SK-N-MC (cell line): ENCODE data around the gene HTRA1.

Experiments used
- DNase-seq: peaks from one replicate; pipeline ENCODE4 v3.0.0-alpha.2; 2011; ENCODE audit warnings: low read depth, low spot score
- H3K27ac ChIP-seq: fragments of 200-600 bp; sonication (generic); 2 replicates; pipeline ENCODE4 v1.5.1; 2016; ENCODE audit warnings: mixed run types
- H3K36me3 ChIP-seq: fragments of 200-600 bp; sonication (generic); 2 replicates; pipeline ENCODE4 v1.6.1; 2017; ENCODE audit warnings: antibody characterized with exemption, low read length, mixed read lengths; ENCODE audit not compliant: insufficient read depth
- H3K4me3 ChIP-seq: fragments of 200-600 bp; sonication (generic); 2 replicates; pipeline ENCODE4 v1.5.1; 2016
- H3K9ac ChIP-seq: fragments of 200-600 bp; sonication (generic); 2 replicates; pipeline ENCODE4 v1.8.0; 2017; ENCODE audit warnings: mixed run types, mixed read lengths; ENCODE audit not compliant: insufficient read length
- H3K9me3 ChIP-seq: fragments of 200-600 bp; sonication (generic); 2 replicates; pipeline ENCODE4 v1.6.1; 2017; ENCODE audit warnings: low read depth, mild to moderate bottlenecking, antibody characterized with exemption, low read length, moderate library complexity, mixed read lengths
- EZH2 ChIP-seq: fragments of 200-600 bp; sonication (generic); IDR thresholded peaks from one replicate; pipeline ENCODE4 v1.6.1; 2017; ENCODE audit warnings: antibody characterized with exemption
- FOXP2 ChIP-seq: optimal IDR thresholded peaks from 2 replicates; pipeline ENCODE3; 2011; ENCODE audit warnings: mild to moderate bottlenecking, moderate library complexity; ENCODE audit not compliant: insufficient read depth; ENCODE audit errors: extremely low read length, control extremely low read depth
- POLR2AphosphoS5 ChIP-seq: IDR thresholded peaks from 2 replicates; pipeline ENCODE4 v1.6.1; 2012; ENCODE audit warnings: mild to moderate bottlenecking, low read depth, low read length, borderline replicate concordance

Gene HTRA1

DNA sequence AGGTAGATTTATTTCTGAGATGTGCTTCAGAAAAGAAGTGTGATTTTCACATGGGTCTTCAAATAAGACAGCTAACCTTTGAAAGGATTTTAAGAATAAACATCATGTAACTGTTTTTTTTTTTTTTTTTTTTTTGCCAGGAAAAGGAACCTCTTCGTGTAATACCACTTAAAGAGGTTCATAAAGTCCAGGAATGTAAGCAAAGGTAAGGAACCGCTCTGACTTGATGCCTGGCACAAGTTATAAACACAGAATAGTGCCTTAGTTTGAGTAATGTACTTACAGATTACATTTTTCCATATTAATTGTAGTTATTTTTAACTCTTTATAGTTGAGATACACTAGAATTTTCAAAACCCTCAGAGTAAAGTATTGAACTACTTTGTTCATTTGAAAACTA, 37.3 kb upstream of the HTRA1 start:
- no peaks in the 10 kb centered on the region for H3K36me3 ChIP-seq
- no peak overlapping the region for H3K27ac ChIP-seq
- no peak overlapping the region for H3K9ac ChIP-seq
- TF ChIP-seq FOXP2, result no peak
- no peak for TF ChIP-seq EZH2
- TF ChIP-seq POLR2AphosphoS5, result no peak
- H3K9me3 ChIP-seq, result no peaks in the 10 kb centered on the region
- H3K4me3 ChIP-seq, result no peak overlapping the region
- no peak for DNase-seq

DNA sequence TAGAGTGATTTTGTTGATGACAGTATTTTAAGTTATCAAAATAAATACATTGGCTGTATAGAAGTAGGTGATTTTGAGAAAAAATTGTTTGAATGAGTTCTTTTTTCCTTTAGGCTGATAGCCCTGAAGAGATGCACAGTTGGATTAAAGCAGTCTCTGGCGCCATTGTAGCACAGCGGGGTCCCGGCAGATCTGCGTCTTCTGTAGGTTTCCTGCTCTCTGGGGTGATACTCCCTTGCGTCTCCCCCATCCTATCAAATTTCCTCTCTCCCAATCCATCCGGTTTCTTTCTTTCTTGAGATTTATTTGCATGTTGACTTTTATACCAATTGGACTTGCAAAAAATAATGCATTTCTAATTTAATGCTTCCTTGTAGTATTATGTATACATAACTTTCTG, 34.5 kb upstream of the HTRA1 start:
- no peak for TF ChIP-seq POLR2AphosphoS5
- no peak for TF ChIP-seq EZH2
- Histone ChIP-seq H3K4me3 (no peak overlapping the region), H3K36me3 (no peaks in the 10 kb centered on the region), H3K27ac (no peak overlapping the region), H3K9ac (no peak overlapping the region), H3K9me3 (no peaks in the 10 kb centered on the region)
- no peak for DNase-seq

DNA sequence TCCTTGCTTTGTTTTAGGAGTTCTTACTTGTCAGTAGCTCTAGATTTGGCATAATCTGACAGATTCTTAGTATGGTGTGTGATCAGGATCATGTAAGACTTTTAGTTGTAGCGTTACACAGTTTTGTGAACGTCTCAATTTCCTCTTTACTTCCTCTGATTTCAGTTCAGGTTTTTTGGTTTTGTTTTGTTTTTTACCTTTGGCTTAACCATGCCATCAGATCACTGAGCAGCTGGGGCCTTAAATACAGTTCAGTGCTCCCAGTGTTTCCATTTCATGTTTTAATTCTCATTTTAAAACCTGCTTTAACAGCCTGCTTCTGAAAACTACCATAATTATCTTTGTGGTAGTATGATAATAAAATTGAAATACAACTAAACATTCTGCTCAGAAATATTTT, 34.1 kb upstream of the HTRA1 start:
- H3K9me3 ChIP-seq, result no peaks in the 10 kb centered on the region

GRCh38 chr10:122435212-122435827, 26.0 kb upstream of the HTRA1 start:
- Histone ChIP-seq H3K27ac (no peak overlapping the region), H3K36me3 (no peaks in the 10 kb centered on the region), H3K9ac (no peak overlapping the region), H3K9me3 (no peaks in the 10 kb centered on the region), H3K4me3 (no peak overlapping the region)
- peak; percentile 10 for DNase-seq
- no peak for TF ChIP-seq FOXP2
- TF ChIP-seq POLR2AphosphoS5, result no peak
- no peak for TF ChIP-seq EZH2

More for the DNA sequence above, 34.1 kb upstream of the HTRA1 start:
- Histone ChIP-seq H3K27ac (no peak overlapping the region), H3K36me3 (no peaks in the 10 kb centered on the region), H3K4me3 (no peak overlapping the region), H3K9ac (no peak overlapping the region)
- no peak for TF ChIP-seq FOXP2
- TF ChIP-seq POLR2AphosphoS5, result no peak
- TF ChIP-seq EZH2, result no peak
- no peak for DNase-seq

DNA sequence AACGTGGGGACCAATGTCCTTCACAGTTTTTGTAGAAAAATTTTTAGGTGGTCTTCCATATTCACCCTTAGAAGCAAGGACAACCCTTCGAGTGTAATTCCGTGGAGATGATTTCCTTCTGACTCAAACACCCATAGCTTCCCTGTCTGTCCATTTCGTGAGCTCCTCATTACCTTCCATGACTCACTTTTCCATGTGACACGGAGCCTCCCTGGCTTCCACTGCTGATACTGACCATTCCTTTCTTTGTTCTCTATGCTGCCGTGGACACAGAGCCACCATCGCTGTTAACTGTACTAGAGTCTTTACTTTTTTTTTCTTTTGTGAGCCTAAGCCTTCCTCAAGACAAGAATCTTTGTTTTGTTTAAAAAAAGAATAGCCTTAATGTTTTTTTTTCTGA, 19.4 kb upstream of the HTRA1 start:
- H3K4me3 ChIP-seq, result no peak overlapping the region
- H3K27ac ChIP-seq, result no peak overlapping the region
- no peak overlapping the region for H3K9ac ChIP-seq
- no peaks in the 10 kb centered on the region for H3K9me3 ChIP-seq
- no peak for DNase-seq
- TF ChIP-seq EZH2, result no peak
- H3K36me3 ChIP-seq, result no peaks in the 10 kb centered on the region

DNA sequence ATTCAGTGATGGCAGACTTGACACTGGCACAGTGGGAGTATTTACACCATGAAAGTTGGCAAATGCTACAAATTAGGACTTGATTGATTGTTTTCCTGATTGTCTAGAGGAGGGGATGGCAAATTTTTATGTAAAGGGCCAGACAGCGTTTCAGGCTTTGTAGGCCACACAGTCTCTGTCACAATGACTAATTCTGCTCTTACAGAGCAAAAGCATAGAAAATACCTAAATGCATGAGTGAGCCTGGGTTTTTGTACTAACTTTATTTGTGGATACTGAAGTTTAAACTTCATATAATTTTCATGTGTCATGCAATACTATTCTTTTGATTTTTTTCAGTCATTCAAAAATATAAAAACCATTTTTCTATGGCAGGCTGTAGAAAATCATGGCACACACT, 15.9 kb upstream of the HTRA1 start:
- H3K4me3 ChIP-seq, result no peak overlapping the region
- no peak for DNase-seq
- TF ChIP-seq POLR2AphosphoS5 (no peak), EZH2 (no peak), FOXP2 (no peak)
- H3K9me3 ChIP-seq, result no peaks in the 10 kb centered on the region
- no peak overlapping the region for H3K9ac ChIP-seq
- H3K27ac ChIP-seq, result no peak overlapping the region
- H3K36me3 ChIP-seq, result no peaks in the 10 kb centered on the region

DNA sequence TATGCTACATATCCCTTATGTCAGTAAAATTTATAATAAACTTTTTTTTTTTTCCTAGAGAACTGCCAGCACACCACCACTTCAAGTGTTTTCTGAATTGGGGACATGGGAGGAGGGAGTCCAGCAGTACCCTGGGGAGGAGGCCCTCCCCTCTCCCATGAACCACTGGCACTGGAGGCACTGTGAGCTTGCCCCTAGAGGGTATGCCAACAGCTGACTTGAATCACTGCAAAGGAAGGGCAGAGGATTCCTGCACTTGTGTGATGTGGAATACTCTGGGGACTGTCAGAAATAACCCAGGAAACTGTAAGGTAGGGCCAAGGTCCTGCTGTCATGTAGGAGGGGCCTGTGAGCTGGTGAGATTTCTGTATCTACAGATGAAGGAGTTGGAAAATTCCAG, 15.4 kb upstream of the HTRA1 start:
- DNase-seq, result no peak
- Histone ChIP-seq H3K9ac (no peak overlapping the region), H3K36me3 (no peaks in the 10 kb centered on the region), H3K27ac (no peak overlapping the region), H3K9me3 (no peaks in the 10 kb centered on the region), H3K4me3 (no peak overlapping the region)
- TF ChIP-seq POLR2AphosphoS5 (no peak), FOXP2 (no peak)

DNA sequence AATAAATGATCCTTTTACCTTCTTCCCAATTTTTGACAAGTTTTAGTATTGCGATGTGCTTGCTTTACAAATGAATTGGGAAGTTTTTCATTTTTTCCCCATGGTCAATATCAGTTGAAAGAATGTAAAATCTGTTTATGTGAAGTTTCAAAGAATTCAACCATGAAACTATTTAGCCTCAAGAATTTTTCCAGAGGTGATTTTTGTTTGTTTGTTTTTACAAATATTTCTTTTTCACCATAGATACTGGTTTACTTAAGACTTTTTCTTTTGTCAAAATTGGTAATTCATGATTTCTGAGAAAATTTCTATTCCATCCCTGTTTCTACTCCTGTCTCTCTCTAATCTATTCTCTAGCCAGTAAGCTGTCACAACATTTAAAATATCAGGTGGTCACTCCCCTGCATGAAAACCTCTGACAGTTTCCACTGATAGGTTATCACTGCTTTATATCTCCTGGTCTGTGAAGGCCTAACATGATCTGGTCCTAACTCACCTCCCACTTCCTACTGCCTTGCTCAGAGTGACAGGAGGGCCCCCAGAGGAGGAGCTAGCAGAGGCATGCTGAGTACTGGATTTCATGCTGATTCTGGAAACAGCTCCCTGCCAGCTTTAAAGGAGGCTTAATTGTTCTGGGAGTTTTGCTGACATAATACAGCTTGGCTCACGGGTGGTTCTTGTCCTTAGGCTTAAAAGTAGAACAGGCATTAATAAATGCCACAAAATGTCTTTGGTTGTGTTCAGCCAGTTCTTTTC, 14.5 kb upstream of the HTRA1 start:
- Histone ChIP-seq H3K4me3 (no peak overlapping the region), H3K36me3 (no peaks in the 10 kb centered on the region), H3K9me3 (no peaks in the 10 kb centered on the region), H3K9ac (no peak overlapping the region), H3K27ac (no peak overlapping the region)
- TF ChIP-seq FOXP2 (no peak), POLR2AphosphoS5 (no peak), EZH2 (no peak)
- DNase-seq, result peak; percentile 10

DNA sequence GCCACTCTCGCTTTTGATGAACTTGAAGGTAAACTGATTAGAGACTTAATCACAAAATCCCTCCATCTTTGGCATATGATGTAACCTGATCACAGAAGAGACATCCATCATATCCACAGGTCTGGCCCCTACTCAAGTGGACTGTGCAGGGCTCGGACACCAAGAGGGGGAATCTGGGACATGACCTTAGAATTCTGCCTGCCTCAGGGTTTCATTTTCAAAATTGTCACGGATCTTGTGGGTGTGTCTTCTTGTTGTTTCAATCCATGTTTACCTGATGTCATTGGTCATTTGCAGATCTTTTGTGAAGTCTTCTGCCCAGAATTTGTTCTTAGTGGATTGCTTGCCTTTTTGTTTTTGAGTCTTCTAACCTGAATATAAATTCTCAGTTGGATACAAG, 12.8 kb upstream of the HTRA1 start:
- no peak overlapping the region for H3K27ac ChIP-seq
- H3K9ac ChIP-seq, result no peak overlapping the region
- no peaks in the 10 kb centered on the region for H3K9me3 ChIP-seq
- DNase-seq, result no peak
- no peak overlapping the region for H3K4me3 ChIP-seq
- H3K36me3 ChIP-seq, result no peaks in the 10 kb centered on the region
- no peak for TF ChIP-seq FOXP2
- no peak for TF ChIP-seq POLR2AphosphoS5
- no peak for TF ChIP-seq EZH2
